ENCODE results near the gene TRIP6. TPM values are rescaled to one million over a fixed set of nuclear protein-coding genes. Genes with fewer than 3 reads are reported as not detected.

Gene TRIP6
- total RNA-seq, 1 experiment from 2014 or later: 3.2 TPM

DNA sequence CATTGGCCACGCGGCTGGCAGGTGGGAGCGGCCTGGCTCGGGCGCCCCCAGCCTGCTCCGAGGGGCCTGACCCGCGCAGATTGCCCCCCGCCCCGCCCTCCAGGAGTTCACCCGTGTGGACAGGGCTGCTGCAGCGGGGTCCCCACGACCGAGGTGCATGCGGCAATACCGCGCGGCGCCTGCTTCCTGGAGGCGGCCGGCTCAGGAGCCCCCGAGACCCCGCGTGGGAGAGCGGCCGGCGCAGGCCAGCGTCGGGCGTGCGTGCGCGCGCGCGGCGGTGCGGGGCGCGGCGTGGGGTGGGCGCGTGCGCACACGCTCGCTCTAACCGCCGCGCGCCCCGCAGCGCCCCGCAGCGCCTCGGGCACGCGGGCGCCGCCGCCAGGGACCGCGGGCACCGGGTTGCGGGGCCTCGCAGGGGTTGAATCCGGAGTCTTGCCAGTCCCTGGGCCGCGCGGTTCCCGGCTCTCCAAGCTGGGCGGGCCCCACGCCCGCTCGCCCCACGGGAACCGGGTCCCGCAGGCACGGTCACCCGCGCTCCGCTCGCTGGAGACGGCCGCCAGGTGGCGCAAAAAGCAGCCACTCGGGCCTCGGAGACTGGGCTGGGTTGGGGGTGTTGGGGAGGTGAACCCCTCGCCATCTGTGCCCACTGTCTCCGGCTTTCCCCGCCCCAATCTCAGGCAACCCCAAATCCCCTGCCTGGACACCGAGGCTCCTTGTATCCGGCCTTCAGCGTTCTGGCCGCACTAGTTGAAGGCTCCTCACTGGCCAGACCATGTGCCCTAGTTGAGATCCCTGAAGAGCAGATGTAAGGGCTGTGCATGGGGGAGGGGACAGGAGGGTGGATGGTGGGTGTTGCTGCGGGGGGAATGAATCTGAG is 29.8 kb downstream of the TRIP6 start:
- H3K9me3 ChIP-seq (ENCODE audit: control insufficient read depth, insufficient read depth, low read depth, low read length): no peaks in the 10 kb centered on the region
- in situ Hi-C loops (cut with HindIII; ENCODE audit: low pct_unique_long_range_greater_than_20kb, low sequenced_read_pairs): no loop called here
- ChIA-PET POLR2A (interaction anchor here (0.8 kb wide), 1 partner anchor 12 kb away, joined by 4 read pairs; no protein-coding TSS in a partner anchor), CTCF (no interaction called here)
- DNase-seq (ENCODE audit: low read depth, low spot score) (no peak), ATAC-seq (peak; percentile 56)
- H3K27ac ChIP-seq (ENCODE audit: low read length): no peak overlapping the region; the same call in 1 of the 2 replicates
- intact Hi-C loops (cut with micrococcal nuclease; ENCODE audit: unreplicated experiment): loop anchor here (2.0 to 5.0 kb wide), 2 partner anchors 162 to 180 kb away; no protein-coding TSS in a partner anchor
- peaks cover 16% of the 10 kb centered on the region for H3K4me1 ChIP-seq (ENCODE audit: control insufficient read depth, insufficient read depth, low read length)
- no TSS peak for BruUV-seq (replicated peaks)
- peak; percentile 94 for TF ChIP-seq CTCF (IDR thresholded peaks at IDR 0.05)
- TF ChIP-seq REST (IDR thresholded peaks at IDR 0.05; ENCODE audit: insufficient read depth in 1 of 2, low read depth in 2 of 2, low read length in 1 of 2): no peak
- 0 out of 2 replicates have a peak, but pooled peaks have one; percentile 27 for TF ChIP-seq SIN3A (IDR thresholded peaks at IDR 0.05; ENCODE audit: borderline replicate concordance, insufficient read depth, low read depth, low read length)
- no peaks in the 10 kb centered on the region for H3K36me3 ChIP-seq (ENCODE audit: control insufficient read depth, insufficient read depth, low read length)
- H3K27me3 ChIP-seq (ENCODE audit: control insufficient read depth, insufficient read depth, low read length): no peaks in the 10 kb centered on the region; the same call in 1 of the 2 replicates
- H3K4me3 ChIP-seq (ENCODE audit: low read depth in 2 of 2, low read length in 2 of 2): peak overlapping the region; percentile 50 to 57

GRCh38 chr7:100897772-100898454 is 30.7 kb downstream of the TRIP6 start:
- Histone ChIP-seq H3K27me3 (ENCODE audit: control insufficient read depth, insufficient read depth, low read length) (no peaks in the 10 kb centered on the region; the same call in 1 of the 2 replicates), H3K9me3 (ENCODE audit: control insufficient read depth, insufficient read depth, low read depth, low read length) (no peaks in the 10 kb centered on the region), H3K4me3 (ENCODE audit: low read depth in 2 of 2, low read length in 2 of 2) (no peak overlapping the region), H3K36me3 (ENCODE audit: control insufficient read depth, insufficient read depth, low read length) (no peaks in the 10 kb centered on the region), H3K4me1 (ENCODE audit: control insufficient read depth, insufficient read depth, low read length) (peaks cover 13% of the 10 kb centered on the region), H3K27ac (ENCODE audit: low read length) (no peak overlapping the region)
- no TSS peak for BruUV-seq (replicated peaks)
- intact Hi-C loops (cut with micrococcal nuclease; ENCODE audit: unreplicated experiment): loop anchor here (2.0 to 5.0 kb wide), 2 partner anchors 161 to 179 kb away; no protein-coding TSS in a partner anchor
- TF ChIP-seq REST (IDR thresholded peaks at IDR 0.05; ENCODE audit: insufficient read depth in 1 of 2, low read depth in 2 of 2, low read length in 1 of 2): no peak
- no peak for TF ChIP-seq TCF7L2 (IDR thresholded peaks at IDR 0.05; ENCODE audit: low read depth, low read length)
- TF ChIP-seq CTCF (IDR thresholded peaks at IDR 0.05): no peak
- TF ChIP-seq POLR2AphosphoS5 (IDR thresholded peaks at IDR 0.05; ENCODE audit: low read depth, low read length): no peak
- no peak for TF ChIP-seq SIN3A (IDR thresholded peaks at IDR 0.05; ENCODE audit: borderline replicate concordance, insufficient read depth, low read depth, low read length)
- ChIA-PET POLR2A (interaction anchor here (0.6 to 0.8 kb wide), 2 partner anchors 11 to 119 kb away, joined by 3 to 4 read pairs; no protein-coding TSS in a partner anchor), CTCF (interaction anchor here (0.8 to 1.8 kb wide), 2 partner anchors 14 to 161 kb away, joined by 3 to 14 read pairs; no protein-coding TSS in a partner anchor)
- ATAC-seq (no peak), DNase-seq (ENCODE audit: low read depth, low spot score) (no peak)
- in situ Hi-C loops (cut with HindIII; ENCODE audit: low pct_unique_long_range_greater_than_20kb, low sequenced_read_pairs): no loop called here

Data from Panc1 (cell line).